HG02852 (cell line): Measurements from ENCODE around the gene DOP1A.

Experiments
- ATAC-seq: cut with Tn5 transposase; IDR thresholded peaks from one replicate; pipeline ENCODE4 v1.9.1; 2021; ENCODE audit warnings: mild to moderate bottlenecking, moderate library complexity; ENCODE audit not compliant: unreplicated experiment

The DOP1A gene

GRCh38 chr6:83198486-83199172, 131.2 kb downstream of the DOP1A start:
- ATAC-seq, result no peak

GRCh38 chr6:83199173-83199862, 131.8 kb downstream of the DOP1A start:
- peak; percentile 65 for ATAC-seq

- no peak for ATAC-seq
Measured at GRCh38 chr6:83199863-83200225, 132.4 kb downstream of the DOP1A start.

- ATAC-seq, result no peak
Measured at GRCh38 chr6:83202031-83202430, 134.6 kb downstream of the DOP1A start.

- peak; percentile 100 for ATAC-seq
Measured at GRCh38 chr6:83215131-83216047, 147.9 kb downstream of the DOP1A start.

GRCh38 chr6:83216806-83217205, 149.3 kb downstream of the DOP1A start:
- ATAC-seq, result no peak
